ENCODE data around the gene N4BP3.

The N4BP3 gene

GRCh38 chr5:178113141-178113787, at the start of gene N4BP3:
Gene N4BP3, plus strand, starts transcription at chr5:178113532. Its CDS starts 6,052 bp downstream, at chr5:178119584.
- Histone ChIP-seq H2AFZ (ENCODE audit: low read depth) (peak within 1 kb of the TSS; percentile 47), H3K27ac (no peak within 1 kb of the TSS), H4K20me1 (ENCODE audit: insufficient read depth) (no peaks in the 10 kb centered on the region), H3K79me2 (ENCODE audit: insufficient read depth, low read depth) (no peaks in the 10 kb centered on the region), H3K4me2 (peak within 1 kb of the TSS; percentile 61), H3K27me3 (ENCODE audit: insufficient read depth, low read depth) (no peaks in the 10 kb centered on the region), H3K9ac (no peak within 1 kb of the TSS), H3K4me1 (ENCODE audit: low read depth, poor library complexity, severe bottlenecking) (no peaks in the 10 kb centered on the region), H3K4me3 (IDR thresholded peaks at IDR 0.05; ENCODE audit: insufficient read depth, low read depth, low read length) (no peak within 1 kb of the TSS), H3K36me3 (ENCODE audit: insufficient read depth) (no peaks in the 10 kb centered on the region)
- TF ChIP-seq CTCF (conservative IDR thresholded peaks at IDR 0.05; ENCODE audit: low read depth, low read length), result no peak

- no peaks in the 10 kb centered on the region for H3K27me3 ChIP-seq (ENCODE audit: insufficient read depth, low read depth)
- H3K36me3 ChIP-seq (ENCODE audit: insufficient read depth), result no peaks in the 10 kb centered on the region
- no peaks in the 10 kb centered on the region for H3K4me1 ChIP-seq (ENCODE audit: low read depth, poor library complexity, severe bottlenecking)
- H3K9ac ChIP-seq, result no peak overlapping the region
- no peak overlapping the region for H3K4me3 ChIP-seq (IDR thresholded peaks at IDR 0.05; ENCODE audit: insufficient read depth, low read depth, low read length)
- no peak overlapping the region for H3K27ac ChIP-seq
- H3K79me2 ChIP-seq (ENCODE audit: insufficient read depth, low read depth), result no peaks in the 10 kb centered on the region
- H3K4me2 ChIP-seq, result no peak overlapping the region
- no peaks in the 10 kb centered on the region for H4K20me1 ChIP-seq (ENCODE audit: insufficient read depth)
- no peak overlapping the region for H2AFZ ChIP-seq (ENCODE audit: low read depth)
- TF ChIP-seq CTCF (conservative IDR thresholded peaks at IDR 0.05; ENCODE audit: low read depth, low read length), result no peak
Measured at GRCh38 chr5:178067755-178068154, 45.6 kb upstream of the N4BP3 start.

GRCh38 chr5:178068293-178068692, 45.0 kb upstream of the N4BP3 start:
- no peak overlapping the region for H2AFZ ChIP-seq (ENCODE audit: low read depth)
- H3K4me3 ChIP-seq (IDR thresholded peaks at IDR 0.05; ENCODE audit: insufficient read depth, low read depth, low read length), result no peak overlapping the region
- no peak overlapping the region for H3K27ac ChIP-seq
- no peaks in the 10 kb centered on the region for H3K36me3 ChIP-seq (ENCODE audit: insufficient read depth)
- no peak overlapping the region for H3K4me2 ChIP-seq
- H3K27me3 ChIP-seq (ENCODE audit: insufficient read depth, low read depth), result no peaks in the 10 kb centered on the region
- no peak for TF ChIP-seq CTCF (conservative IDR thresholded peaks at IDR 0.05; ENCODE audit: low read depth, low read length)
- H3K79me2 ChIP-seq (ENCODE audit: insufficient read depth, low read depth), result no peaks in the 10 kb centered on the region
- H4K20me1 ChIP-seq (ENCODE audit: insufficient read depth), result no peaks in the 10 kb centered on the region
- H3K4me1 ChIP-seq (ENCODE audit: low read depth, poor library complexity, severe bottlenecking), result no peaks in the 10 kb centered on the region
- H3K9ac ChIP-seq, result no peak overlapping the region

- TF ChIP-seq CTCF (conservative IDR thresholded peaks at IDR 0.05; ENCODE audit: low read depth, low read length), result no peak
- H3K4me1 ChIP-seq (ENCODE audit: low read depth, poor library complexity, severe bottlenecking), result no peaks in the 10 kb centered on the region
Measured at GRCh38 chr5:178069909-178070308, 43.4 kb upstream of the N4BP3 start.

More at GRCh38 chr5:178069909-178070308, 43.4 kb upstream of the N4BP3 start:
- H3K79me2 ChIP-seq (ENCODE audit: insufficient read depth, low read depth), result no peaks in the 10 kb centered on the region
- no peaks in the 10 kb centered on the region for H3K36me3 ChIP-seq (ENCODE audit: insufficient read depth)
- H3K4me2 ChIP-seq, result no peak overlapping the region
- H2AFZ ChIP-seq (ENCODE audit: low read depth), result no peak overlapping the region
- H3K4me3 ChIP-seq (IDR thresholded peaks at IDR 0.05; ENCODE audit: insufficient read depth, low read depth, low read length), result no peak overlapping the region
- no peak overlapping the region for H3K27ac ChIP-seq
- no peaks in the 10 kb centered on the region for H3K27me3 ChIP-seq (ENCODE audit: insufficient read depth, low read depth)
- H3K9ac ChIP-seq, result no peak overlapping the region
- H4K20me1 ChIP-seq (ENCODE audit: insufficient read depth), result no peaks in the 10 kb centered on the region

Data from KMS-11 (cell line).